Fibroblast of the aortic adventitia (primary cell): ENCODE measurements around the gene NFATC3. TPM values are rescaled to one million over a fixed set of nuclear protein-coding genes. Genes with fewer than 3 reads are reported as not detected.
"Not testable (repeated sequence)": the region's sequence is repeated elsewhere in the genome, so short reads cannot be mapped to it uniquely, and the experiment has no call there.

Source experiments
- DNase-seq: peaks from one replicate; pipeline ENCODE4 v3.0.0-alpha.2; 2010; ENCODE audit warnings: low read depth
- H3K4me3 ChIP-seq: 2 replicates; pipeline ENCODE4 v1.5.1; 2011; ENCODE audit warnings: low read depth, mild to moderate bottlenecking, control low read depth, low read length, moderate library complexity
- total RNA-seq: library from RNA; depleted of rRNA; stranded (reverse); fragments of >200 nt; gene quantifications from 2 replicates; pipeline ENCODE4 v1.2.3, GENCODE V29; 2012; ENCODE audit warnings: low replicate concordance
- TF ChIP-seq, protein P1 (sequence below): IDR thresholded peaks from 2 replicates; pipeline ENCODE4 v1.5.1; 2011; ENCODE audit warnings: mild to moderate bottlenecking, low read length, control low read depth, inconsistent platforms; ENCODE audit not compliant: insufficient read depth

The NFATC3 gene
- total RNA-seq, 1 donor = 36.3 TPM

DNA sequence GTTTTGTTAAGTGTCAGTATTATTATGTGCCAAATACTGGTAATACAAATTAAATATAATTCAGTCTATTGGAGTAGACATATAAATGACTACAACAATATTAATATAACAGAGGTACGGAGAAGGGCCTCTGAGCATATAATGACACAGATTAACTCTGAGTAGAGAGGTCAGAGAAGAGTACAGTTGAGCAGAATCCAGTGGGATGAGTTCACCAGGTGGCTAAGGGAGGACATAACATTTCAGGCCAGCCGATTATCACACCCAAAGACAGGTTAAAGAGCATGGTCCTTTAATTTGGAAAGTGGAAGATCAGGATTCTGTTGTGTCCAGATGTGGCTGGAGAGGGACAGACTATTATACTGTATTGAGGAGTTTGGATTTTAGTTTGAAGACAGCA, 11.3 kb downstream of the NFATC3 start:
- TF ChIP-seq, protein P1, sequence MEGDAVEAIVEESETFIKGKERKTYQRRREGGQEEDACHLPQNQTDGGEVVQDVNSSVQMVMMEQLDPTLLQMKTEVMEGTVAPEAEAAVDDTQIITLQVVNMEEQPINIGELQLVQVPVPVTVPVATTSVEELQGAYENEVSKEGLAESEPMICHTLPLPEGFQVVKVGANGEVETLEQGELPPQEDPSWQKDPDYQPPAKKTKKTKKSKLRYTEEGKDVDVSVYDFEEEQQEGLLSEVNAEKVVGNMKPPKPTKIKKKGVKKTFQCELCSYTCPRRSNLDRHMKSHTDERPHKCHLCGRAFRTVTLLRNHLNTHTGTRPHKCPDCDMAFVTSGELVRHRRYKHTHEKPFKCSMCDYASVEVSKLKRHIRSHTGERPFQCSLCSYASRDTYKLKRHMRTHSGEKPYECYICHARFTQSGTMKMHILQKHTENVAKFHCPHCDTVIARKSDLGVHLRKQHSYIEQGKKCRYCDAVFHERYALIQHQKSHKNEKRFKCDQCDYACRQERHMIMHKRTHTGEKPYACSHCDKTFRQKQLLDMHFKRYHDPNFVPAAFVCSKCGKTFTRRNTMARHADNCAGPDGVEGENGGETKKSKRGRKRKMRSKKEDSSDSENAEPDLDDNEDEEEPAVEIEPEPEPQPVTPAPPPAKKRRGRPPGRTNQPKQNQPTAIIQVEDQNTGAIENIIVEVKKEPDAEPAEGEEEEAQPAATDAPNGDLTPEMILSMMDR = no peak
- no peak for DNase-seq
- H3K4me3 ChIP-seq = no peak overlapping the region

DNA sequence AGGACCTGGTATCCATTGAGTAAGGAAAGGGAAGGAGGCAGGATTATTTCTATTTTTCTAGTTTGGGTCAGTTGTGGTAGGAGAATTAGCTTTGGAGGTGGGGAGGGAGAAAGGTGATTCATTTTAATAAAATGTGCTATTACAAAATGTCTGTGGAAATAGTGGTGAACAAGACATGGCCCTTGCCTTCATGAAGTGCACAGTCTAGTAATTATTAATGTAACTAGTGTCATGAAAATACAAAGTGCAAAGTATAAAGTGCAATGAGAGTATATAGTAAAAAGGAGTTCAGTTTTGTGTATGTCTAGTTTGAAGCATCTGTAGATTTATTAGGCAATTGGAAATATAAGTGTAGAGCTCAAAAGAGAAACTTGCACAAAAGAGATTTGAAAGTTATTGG, 11.9 kb downstream of the NFATC3 start:
- TF ChIP-seq, protein P1 = no peak
- H3K4me3 ChIP-seq = no peak overlapping the region
- DNase-seq = no peak

DNA sequence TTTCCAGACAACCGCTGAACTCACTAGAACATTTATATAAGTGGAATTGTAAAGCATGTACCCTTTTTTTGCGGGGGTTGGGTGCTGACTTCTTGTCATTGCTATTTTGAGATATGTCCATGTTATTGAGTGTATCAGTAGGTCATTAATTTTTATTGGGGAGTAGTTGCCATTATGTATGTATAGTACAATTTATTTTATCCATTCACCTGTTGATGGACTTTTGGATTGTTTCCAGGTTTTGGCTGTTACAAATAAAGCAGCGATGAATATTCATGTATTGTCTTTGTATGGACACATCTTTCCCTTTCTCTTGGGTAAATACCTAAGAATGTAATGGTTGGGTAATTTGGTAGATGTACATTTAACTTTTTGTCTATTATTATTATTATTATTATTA, 12.7 kb downstream of the NFATC3 start:
- DNase-seq = no peak
- no peak overlapping the region for H3K4me3 ChIP-seq
- TF ChIP-seq, protein P1 = no peak

DNA sequence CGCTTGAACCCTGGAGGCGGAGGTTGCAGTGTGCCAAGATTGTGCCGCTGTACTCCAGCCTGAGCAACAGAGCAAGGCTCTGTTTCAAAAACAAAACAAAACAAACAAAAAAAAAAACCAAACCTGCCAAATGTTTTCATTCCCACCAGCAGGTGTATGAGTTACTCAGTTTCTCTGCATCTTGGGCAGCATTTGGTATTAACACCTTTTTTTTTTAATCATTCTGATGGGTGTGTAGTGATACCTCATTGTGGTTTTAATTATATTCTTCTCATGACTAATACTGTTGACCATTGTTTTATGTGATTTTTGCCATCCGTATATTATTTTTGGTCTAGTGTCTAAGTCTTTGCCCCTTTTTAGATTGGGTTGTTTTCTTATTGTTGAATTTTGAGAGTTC, 15.3 kb downstream of the NFATC3 start:
- DNase-seq = no peak
- TF ChIP-seq, protein P1 = no peak
- H3K4me3 ChIP-seq = no peak overlapping the region

DNA sequence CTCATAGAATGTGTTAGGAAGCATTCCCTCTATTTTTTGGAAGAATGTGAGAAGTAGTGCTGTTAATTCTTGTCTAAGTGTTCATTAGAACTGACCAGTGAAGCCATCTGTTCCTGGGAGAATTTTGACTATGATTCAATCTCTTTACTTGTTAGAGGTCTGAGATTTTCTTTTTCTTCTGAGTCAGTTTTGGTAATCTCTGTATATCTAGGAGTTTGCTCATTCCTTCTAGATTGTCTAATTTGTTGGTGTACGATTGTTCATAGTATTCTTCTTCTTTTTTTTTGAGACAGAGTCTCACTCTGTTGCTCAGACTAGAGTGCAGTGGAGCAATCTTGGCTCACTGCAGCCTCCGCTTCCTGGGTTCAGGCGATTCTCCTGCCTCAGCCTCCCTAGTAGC, 20.4 kb downstream of the NFATC3 start:
- TF ChIP-seq, protein P1 = no peak
- no peak for DNase-seq
- no peak overlapping the region for H3K4me3 ChIP-seq

DNA sequence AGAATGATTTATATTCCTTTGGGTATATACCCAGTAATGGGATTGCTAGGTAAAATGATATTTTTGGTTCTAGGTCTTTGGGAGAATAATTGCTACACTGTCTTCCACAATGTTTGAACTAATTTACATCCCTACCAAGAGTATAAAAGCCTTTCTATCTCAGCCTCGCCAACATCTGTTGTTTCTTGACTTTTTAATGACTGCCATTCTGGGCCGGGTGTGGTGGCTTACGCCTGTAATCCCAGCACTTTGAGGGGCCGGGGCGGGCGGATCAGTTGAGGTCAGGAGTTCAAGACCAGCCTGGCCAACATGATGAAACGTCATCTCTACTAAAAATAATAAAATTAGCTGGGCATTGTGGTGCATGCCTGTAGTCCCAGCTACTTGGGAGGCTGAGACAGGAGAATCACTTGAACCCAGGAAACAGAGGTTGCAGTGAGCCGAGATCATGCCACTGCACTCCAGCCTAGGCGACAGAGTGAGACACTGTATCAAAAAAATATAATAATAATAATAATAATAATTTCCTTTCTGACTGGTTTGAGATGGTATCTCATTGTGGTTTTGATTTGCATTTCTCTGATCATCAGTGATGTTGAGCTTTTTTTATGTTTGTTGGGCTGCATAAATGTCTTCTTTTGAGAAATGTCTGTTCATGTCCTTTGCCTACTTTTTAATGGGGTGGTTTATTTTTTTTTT, 22.2 kb downstream of the NFATC3 start:
- not testable (repeated sequence) for DNase-seq, H3K4me3 ChIP-seq

DNA sequence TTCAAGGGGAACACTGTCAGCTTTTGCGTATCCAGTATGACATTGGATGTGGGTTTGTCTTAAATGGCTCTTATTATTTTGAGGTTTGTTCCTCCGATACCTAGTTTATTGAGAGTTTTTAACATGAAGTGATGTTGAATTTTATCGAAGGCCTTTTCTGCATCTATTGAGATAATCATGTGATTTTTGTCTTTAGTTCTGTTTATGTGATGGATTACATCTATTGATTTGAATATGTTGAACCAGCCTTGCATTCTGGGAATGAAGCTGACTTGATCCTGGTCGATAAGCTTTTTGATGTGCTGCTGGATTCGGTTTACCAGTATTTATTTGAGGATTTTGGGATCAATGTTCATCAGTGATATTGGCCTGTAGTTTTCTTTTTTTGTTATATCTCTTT, 24.0 kb downstream of the NFATC3 start:
- not testable (repeated sequence) for DNase-seq, H3K4me3 ChIP-seq

DNA sequence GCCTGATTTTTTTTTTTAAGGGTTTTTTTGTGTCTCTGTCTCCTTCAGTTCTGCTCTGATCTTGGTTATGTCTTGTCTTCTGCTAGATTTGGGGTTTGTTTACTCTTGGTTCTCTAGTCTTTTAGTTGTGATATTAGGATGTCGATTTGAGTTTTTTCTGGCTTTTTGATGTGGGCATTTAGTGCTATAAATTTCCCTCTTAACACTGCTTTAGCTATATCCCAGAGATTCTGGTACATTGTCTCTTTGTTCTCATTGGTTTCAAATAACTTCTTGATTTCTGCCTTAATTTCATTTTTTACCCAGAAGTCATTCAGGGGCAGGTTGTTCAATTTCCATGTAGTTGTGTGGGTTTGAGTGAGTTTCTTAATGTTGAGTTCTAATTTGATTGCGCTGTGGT, 25.4 kb downstream of the NFATC3 start:
- not testable (repeated sequence) for H3K4me3 ChIP-seq, DNase-seq
